Measurements from ENCODE around the gene CASTOR2.
"Not testable (repeated sequence)": the region's sequence is repeated elsewhere in the genome, so short reads cannot be mapped to it uniquely, and the experiment has no call there.

The CASTOR2 gene

GRCh38 chr7:74996361-74996760 lies 31.9 kb downstream of the CASTOR2 start:
- DNase-seq: not testable (repeated sequence)

GRCh38 chr7:74997811-74998210 lies 33.3 kb downstream of the CASTOR2 start:
- not testable (repeated sequence) for DNase-seq

GRCh38 chr7:75001356-75001755 lies 36.9 kb downstream of the CASTOR2 start:
- not testable (repeated sequence) for DNase-seq

- DNase-seq: no peak
Measured at GRCh38 chr7:75010036-75010435, 45.5 kb downstream of the CASTOR2 start.

- no peak for DNase-seq
Measured at GRCh38 chr7:75017832-75018231, 53.3 kb downstream of the CASTOR2 start.

- DNase-seq: no peak
Measured at GRCh38 chr7:75018570-75019364, 54.3 kb downstream of the CASTOR2 start.

GRCh38 chr7:75019800-75020199 lies 55.3 kb downstream of the CASTOR2 start:
- DNase-seq: no peak

- DNase-seq: no peak
Measured at GRCh38 chr7:75024922-75025321, 60.4 kb downstream of the CASTOR2 start.

- DNase-seq: no peak
Measured at GRCh38 chr7:75028299-75028698, 63.8 kb downstream of the CASTOR2 start.

GRCh38 chr7:75033064-75033463 lies 68.6 kb downstream of the CASTOR2 start:
- DNase-seq: peak; percentile 41

GRCh38 chr7:75033826-75034225 lies 69.3 kb downstream of the CASTOR2 start:
- no peak for DNase-seq

GRCh38 chr7:75038508-75038907 lies 74.0 kb downstream of the CASTOR2 start:
- peak; percentile 17 for DNase-seq

- no peak for DNase-seq
Measured at GRCh38 chr7:75039166-75039565, 74.7 kb downstream of the CASTOR2 start.

GRCh38 chr7:75039709-75040108 lies 75.2 kb downstream of the CASTOR2 start:
- DNase-seq: no peak

- DNase-seq: no peak
Measured at GRCh38 chr7:75040512-75040911, 76.0 kb downstream of the CASTOR2 start.

GRCh38 chr7:75042286-75042685 lies 77.8 kb downstream of the CASTOR2 start:
- DNase-seq: no peak

GRCh38 chr7:75042831-75043703 lies 78.6 kb downstream of the CASTOR2 start:
- peak; percentile 22 for DNase-seq

GRCh38 chr7:75045881-75046280 lies 81.4 kb downstream of the CASTOR2 start:
- DNase-seq: peak; percentile 39

- no peak for DNase-seq
Measured at GRCh38 chr7:75048435-75049379, 84.2 kb downstream of the CASTOR2 start.

- no peak for DNase-seq
Measured at GRCh38 chr7:75049817-75050216, 85.3 kb downstream of the CASTOR2 start.

GRCh38 chr7:75050501-75050900 lies 86.0 kb downstream of the CASTOR2 start:
- DNase-seq: no peak

- DNase-seq: no peak
Measured at GRCh38 chr7:75054744-75055143, 90.2 kb downstream of the CASTOR2 start.

GRCh38 chr7:75055155-75055554 lies 90.7 kb downstream of the CASTOR2 start:
- no peak for DNase-seq

Data from NCI-H69 (cell line).